B cell (primary cell): ENCODE measurements around the gene SERGEF. TPM values are rescaled to one million over a fixed set of nuclear protein-coding genes. Genes with fewer than 3 reads are reported as not detected.

ENCODE experiments used
- ATAC-seq: fragments of 200-7000 bp; cut with Tn5 transposase; one replicate; pipeline ENCODE4 v1.10.0; 2021; ENCODE audit warnings: low read depth, mild to moderate bottlenecking, moderate number of reproducible peaks, moderate library complexity
- CTCF ChIA-PET: fragments of 350-600 bp; sonication (Branson Sonifier 250); formaldehyde crosslinking; loops from one replicate; lab custom pipeline; 2021; ENCODE audit warnings: antibody characterized with exemption, inconsistent platforms; lab: Charles Lee
- POLR2A ChIA-PET: fragments of 350-600 bp; sonication (Branson Sonifier 250); formaldehyde crosslinking; loops from one replicate; lab custom pipeline; 2021; ENCODE audit warnings: antibody characterized with exemption; lab: Charles Lee
- DNase-seq: peaks from one replicate; pipeline ENCODE4 v3.0.0; 2013
- H2AFZ ChIP-seq: 2 replicates; pipeline ENCODE4 v1.6.1; 2012; ENCODE audit warnings: mild to moderate bottlenecking, low read depth, low read length; ENCODE audit not compliant: insufficient read depth, poor library complexity, severe bottlenecking
- H3K27ac ChIP-seq, 2 donors: 1 replicate in 1 of 2; 2 replicates in 1 of 2; pipeline ENCODE4 v1.5.1; 2012 to 2013; ENCODE audit warnings: low read length in 2 of 2, mild to moderate bottlenecking in 2 of 2, moderate library complexity in 1 of 2
- H3K27me3 ChIP-seq, 4 experiments: fragments of 200-600 bp in 1 of 4; sonication (generic) in 1 of 4; replicated peaks in 1 of 4; 1 replicate in 2 of 4; 2 replicates in 2 of 4; pipeline versions ENCODE4 v1.6.1 to v1.7.0; 2013 to 2016; ENCODE audit warnings: low read length in 3 of 4, mild to moderate bottlenecking in 2 of 4, mixed read lengths in 1 of 4, moderate library complexity in 1 of 4; ENCODE audit not compliant: insufficient read depth in 4 of 4, control insufficient read depth in 3 of 4; ENCODE audit errors: control extremely low read depth in 1 of 4
- H3K36me3 ChIP-seq, 2 experiments: replicated peaks in 1 of 2; 1 replicate in 1 of 2; 2 replicates in 1 of 2; pipeline versions ENCODE4 v1.6.1 to v1.7.1; 2013; ENCODE audit warnings: low read length in 1 of 2; ENCODE audit not compliant: insufficient read depth in 2 of 2, control insufficient read depth in 1 of 2; ENCODE audit errors: control extremely low read depth in 1 of 2, extremely low read depth in 1 of 2
- H3K4me1 ChIP-seq, 2 donors: fragments of 200-600 bp in 1 of 2; sonication (generic) in 1 of 2; 1 replicate in 1 of 2; 2 replicates in 1 of 2; pipeline versions ENCODE4 v1.5.1 to v1.6.1; 2013 to 2017; ENCODE audit warnings: low read length in 2 of 2; ENCODE audit not compliant: control insufficient read depth in 2 of 2, insufficient read depth in 2 of 2
- H3K4me2 ChIP-seq: replicated peaks from 2 replicates; pipeline ENCODE3; 2012; ENCODE audit warnings: mild to moderate bottlenecking, low read depth, low read length; ENCODE audit not compliant: poor library complexity, severe bottlenecking
- H3K4me3 ChIP-seq, 5 experiments: fragments of 200-600 bp in 1 of 5; sonication (generic) in 1 of 5; 1 replicate in 3 of 5; 2 replicates in 2 of 5; pipeline versions ENCODE4 v1.5.1 to v1.7.0; 2011 to 2016; ENCODE audit warnings: low read length in 4 of 5, mild to moderate bottlenecking in 4 of 5, low read depth in 2 of 5, control low read depth in 1 of 5, moderate library complexity in 1 of 5; ENCODE audit not compliant: insufficient read depth in 1 of 5; ENCODE audit errors: control extremely low read depth in 1 of 5, extremely low read depth in 1 of 5
- H3K79me2 ChIP-seq: fragments of 200-600 bp; sonication (generic); one replicate; pipeline ENCODE4 v1.6.0; 2016; ENCODE audit warnings: low read length; ENCODE audit not compliant: control insufficient read depth, insufficient read depth
- H3K9ac ChIP-seq: fragments of 200-600 bp; sonication (generic); 2 replicates; pipeline ENCODE4 v1.6.1; 2017; ENCODE audit warnings: mild to moderate bottlenecking, low read length, moderate library complexity
- H3K9me3 ChIP-seq, 3 donors: one replicate each; pipeline versions ENCODE4 v1.6.1 to v1.7.1; 2013; ENCODE audit warnings: low read length in 2 of 3; ENCODE audit not compliant: control insufficient read depth in 2 of 3, insufficient read depth in 1 of 3; ENCODE audit errors: control extremely low read depth in 1 of 3
- H4K20me1 ChIP-seq: 2 replicates; pipeline ENCODE4 v1.6.0; 2012; ENCODE audit warnings: mild to moderate bottlenecking, low read length; ENCODE audit not compliant: insufficient read depth, control insufficient read depth, poor library complexity, severe bottlenecking
- H3K27ac Mint-ChIP-seq: one replicate; pipeline ENCODE4 v1.8.0; 2021; ENCODE audit warnings: mixed read lengths
- H3K27me3 Mint-ChIP-seq: one replicate; pipeline ENCODE4 v1.8.0; 2021; ENCODE audit warnings: mixed read lengths
- H3K4me1 Mint-ChIP-seq: one replicate; pipeline ENCODE4 v1.8.0; 2021; ENCODE audit warnings: mixed read lengths
- H3K4me3 Mint-ChIP-seq: one replicate; pipeline ENCODE4 v1.8.0; 2021; ENCODE audit warnings: mixed read lengths
- H3K9me3 Mint-ChIP-seq: one replicate; pipeline ENCODE4 v1.8.0; 2022; ENCODE audit warnings: mixed read lengths; ENCODE audit not compliant: insufficient read depth
- CTCF ChIP-seq: fragments of 200-600 bp; IDR thresholded peaks from one replicate; pipeline ENCODE4 v1.8.0; 2022; ENCODE audit warnings: antibody characterized with exemption, mild to moderate bottlenecking
- EZH2 ChIP-seq: IDR thresholded peaks from 2 replicates; pipeline ENCODE4 v1.6.1; 2012; ENCODE audit warnings: borderline replicate concordance, low read depth, mild to moderate bottlenecking, moderate library complexity, low read length; ENCODE audit not compliant: insufficient read depth, poor library complexity, severe bottlenecking
- WGBS: methylation state at CpG from one replicate; pipeline ENCODE4 v1.1.5; 2013; ENCODE audit warnings: missing lambda C conversion rate; ENCODE audit not compliant: insufficient coverage; 5-methylcytosine and 5-hydroxymethylcytosine counted together
- intact Hi-C: fragments of 100-400 bp; cut with micrococcal nuclease; formaldehyde crosslinking; loops from one replicate; pipeline ENCODE4 v1.10.0; 2022
- polyA plus RNA-seq: library from polyadenylated mRNA; depleted of rRNA; stranded (reverse); fragments of >200 nt; gene quantifications from 2 replicates; pipeline ENCODE4 v1.2.3, GENCODE V29; 2012
- total RNA-seq, 2 donors: library from RNA; stranded (reverse); fragments of 120-200 nt in 1 of 2; gene quantifications; 1 replicate in 1 of 2; 2 replicates in 1 of 2; pipeline versions ENCODE4 v1.2.3 to v1.2.4, GENCODE V29; 2013 to 2022

Gene SERGEF
- total and polyA plus RNA-seq, 2 donors (not counting 1 experiment from before 2014, with no cell fraction given): 24.2 to 54.3 TPM

GRCh38 chr11:17954395-17955252, 58.2 kb downstream of the SERGEF start:
- Histone ChIP-seq H2AFZ (no peak overlapping the region), H3K36me3 (peaks cover 20 to 80% of the 10 kb centered on the region in 2 experiments), H3K4me3 (no peak overlapping the region), H3K27ac (no peak overlapping the region), H3K4me1 (no peaks in the 10 kb centered on the region), H4K20me1 (no peaks in the 10 kb centered on the region), H3K79me2 (no peaks in the 10 kb centered on the region), H3K9ac (no peak overlapping the region), H3K4me2 (no peak overlapping the region), H3K9me3 (no peaks in the 10 kb centered on the region), H3K27me3 (no peaks in the 10 kb centered on the region)
- Mint-ChIP-seq H3K27me3 (no peaks in the 10 kb centered on the region), H3K27ac (no peak overlapping the region), H3K4me3 (no peak overlapping the region), H3K4me1 (no peaks in the 10 kb centered on the region), H3K9me3 (no peaks in the 10 kb centered on the region)
- 92% methylated on average over 4 of the region's 5 CpGs for WGBS
- ChIA-PET CTCF (interaction anchor here (1.2 kb wide), 1 partner anchor 24 kb away, joined by 3 read pairs; no protein-coding TSS in a partner anchor), POLR2A (no interaction called here)
- intact Hi-C loops: no loop called here
- ATAC-seq (no peak), DNase-seq (no peak)
- TF ChIP-seq CTCF: no peak

DNA sequence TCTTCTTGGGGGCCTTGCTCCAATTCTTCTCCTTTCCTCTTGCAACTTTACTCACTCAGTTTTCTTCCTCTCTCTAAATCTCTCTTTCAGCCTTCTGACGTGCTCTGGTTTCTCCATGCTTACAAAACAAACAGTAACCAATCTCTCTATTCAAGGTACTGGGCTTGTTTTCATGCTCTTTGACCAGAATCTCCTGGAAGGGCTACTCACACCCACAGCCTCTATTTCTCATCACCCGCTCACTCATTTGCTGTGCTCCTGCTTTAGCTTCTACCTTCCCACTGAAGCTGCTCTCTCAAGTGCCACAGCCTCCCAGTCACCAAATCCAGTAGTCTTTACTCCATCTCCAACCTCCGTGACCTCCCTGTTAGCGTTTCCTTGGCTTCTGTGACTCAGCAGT, 60.4 kb downstream of the SERGEF start:
- Histone ChIP-seq H3K79me2 (no peaks in the 10 kb centered on the region), H4K20me1 (no peaks in the 10 kb centered on the region), H3K9ac (no peak overlapping the region), H2AFZ (no peak overlapping the region), H3K36me3 (peaks cover 18 to 72% of the 10 kb centered on the region in 2 experiments), H3K27me3 (no peaks in the 10 kb centered on the region), H3K4me3 (no peak overlapping the region), H3K4me1 (no peaks in the 10 kb centered on the region), H3K9me3 (no peaks in the 10 kb centered on the region), H3K27ac (no peak overlapping the region), H3K4me2 (no peak overlapping the region)
- TF ChIP-seq EZH2 (no peak), CTCF (no peak)
- CTCF ChIA-PET: no interaction called here
- Mint-ChIP-seq H3K4me1 (no peaks in the 10 kb centered on the region), H3K9me3 (no peaks in the 10 kb centered on the region), H3K27me3 (no peaks in the 10 kb centered on the region), H3K4me3 (no peak overlapping the region), H3K27ac (no peak overlapping the region)
- DNase-seq (no peak), ATAC-seq (no peak)
- POLR2A ChIA-PET: no interaction called here
- intact Hi-C loops: no loop called here
- WGBS: 93% methylated on average over 4 of the region's 4 CpGs
